Measurements from ENCODE around the gene RORB.

RORB gene

DNA sequence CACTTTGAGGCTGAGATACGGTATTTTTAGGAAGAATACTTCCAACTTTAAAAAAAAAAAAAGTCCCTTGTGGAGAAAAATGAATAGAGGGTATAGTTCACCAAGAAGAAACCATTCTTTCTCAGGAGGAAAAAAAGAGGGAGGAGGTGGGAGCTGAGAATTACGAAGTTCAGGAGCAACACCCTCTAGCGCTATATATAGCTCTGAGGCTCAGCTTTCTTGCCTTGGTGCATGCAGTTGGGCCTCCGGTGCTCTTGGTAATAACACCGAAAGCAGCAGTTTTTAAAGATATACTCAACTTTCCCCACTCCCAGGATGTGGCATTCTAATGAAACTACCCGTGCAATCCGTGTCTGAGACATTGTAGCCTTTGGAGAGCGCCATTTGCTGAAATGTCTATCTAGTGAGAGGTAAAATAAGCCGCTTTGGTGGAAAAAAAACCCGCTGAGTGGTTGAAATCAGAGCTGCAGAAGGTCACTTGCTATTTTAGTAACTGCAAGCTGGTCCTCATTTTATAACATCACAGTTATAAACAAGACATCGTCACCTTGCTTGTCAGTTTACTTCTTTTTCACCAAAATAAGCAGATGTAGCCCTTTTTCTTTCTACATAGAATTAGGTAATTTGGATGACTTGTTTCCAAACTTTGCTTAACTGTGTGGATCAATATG is 156.4 kb downstream of the RORB start:
- no peak for DNase-seq (ENCODE audit: low spot score)
- TF ChIP-seq, protein P1, sequence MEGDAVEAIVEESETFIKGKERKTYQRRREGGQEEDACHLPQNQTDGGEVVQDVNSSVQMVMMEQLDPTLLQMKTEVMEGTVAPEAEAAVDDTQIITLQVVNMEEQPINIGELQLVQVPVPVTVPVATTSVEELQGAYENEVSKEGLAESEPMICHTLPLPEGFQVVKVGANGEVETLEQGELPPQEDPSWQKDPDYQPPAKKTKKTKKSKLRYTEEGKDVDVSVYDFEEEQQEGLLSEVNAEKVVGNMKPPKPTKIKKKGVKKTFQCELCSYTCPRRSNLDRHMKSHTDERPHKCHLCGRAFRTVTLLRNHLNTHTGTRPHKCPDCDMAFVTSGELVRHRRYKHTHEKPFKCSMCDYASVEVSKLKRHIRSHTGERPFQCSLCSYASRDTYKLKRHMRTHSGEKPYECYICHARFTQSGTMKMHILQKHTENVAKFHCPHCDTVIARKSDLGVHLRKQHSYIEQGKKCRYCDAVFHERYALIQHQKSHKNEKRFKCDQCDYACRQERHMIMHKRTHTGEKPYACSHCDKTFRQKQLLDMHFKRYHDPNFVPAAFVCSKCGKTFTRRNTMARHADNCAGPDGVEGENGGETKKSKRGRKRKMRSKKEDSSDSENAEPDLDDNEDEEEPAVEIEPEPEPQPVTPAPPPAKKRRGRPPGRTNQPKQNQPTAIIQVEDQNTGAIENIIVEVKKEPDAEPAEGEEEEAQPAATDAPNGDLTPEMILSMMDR (IDR thresholded peaks at IDR 0.05) = no peak
- no peak overlapping the region for H3K4me3 ChIP-seq
- H3K27ac ChIP-seq = no peak overlapping the region

DNA sequence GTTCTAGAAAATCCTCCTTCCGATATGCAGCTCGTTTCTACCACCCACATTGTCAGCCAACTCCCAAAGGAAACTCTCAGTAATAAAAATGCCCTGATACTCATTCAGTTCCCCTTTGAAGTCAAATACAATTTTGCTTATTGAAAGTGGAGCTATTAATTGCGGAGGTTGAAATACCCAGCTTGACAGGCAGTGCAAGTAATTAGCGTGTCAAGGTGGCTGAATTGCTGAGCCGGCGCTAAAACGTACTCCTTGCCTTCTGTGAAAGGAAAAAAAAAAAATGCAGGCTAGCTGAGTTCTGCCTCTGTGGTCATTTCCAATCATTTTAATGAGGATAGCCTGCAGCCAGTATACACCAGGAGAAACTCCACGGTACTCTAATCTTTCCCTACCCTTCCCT is 165.5 kb downstream of the RORB start:
- no peak for DNase-seq (ENCODE audit: low spot score)
- no peak overlapping the region for H3K27ac ChIP-seq

DNA sequence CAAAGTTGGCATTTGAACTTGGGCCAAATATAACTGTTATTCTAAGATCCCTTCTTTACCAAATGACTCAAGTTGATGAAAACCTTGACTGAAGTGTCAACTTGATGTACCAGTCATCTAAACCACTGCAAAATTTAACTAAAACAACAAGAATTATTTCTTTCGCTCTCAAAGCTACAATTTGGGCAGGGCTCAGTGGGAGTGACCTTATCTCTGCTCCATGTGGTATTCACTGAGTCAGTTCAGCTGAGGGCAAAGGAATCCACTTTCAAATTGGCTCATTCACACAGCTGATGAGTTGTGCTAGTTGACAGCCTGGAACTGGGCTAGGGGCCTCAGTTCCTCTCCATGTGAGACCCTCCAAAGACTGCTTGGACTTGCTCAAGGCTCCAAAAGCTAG is 166.3 kb downstream of the RORB start:
- TF ChIP-seq, protein P1 (IDR thresholded peaks at IDR 0.05) = no peak
- no peak for DNase-seq (ENCODE audit: low spot score)
- no peak overlapping the region for H3K27ac ChIP-seq
- no peak overlapping the region for H3K4me3 ChIP-seq

More for the DNA sequence above, 165.5 kb downstream of the RORB start:
- H3K4me3 ChIP-seq = no peak overlapping the region
- TF ChIP-seq, protein P1 (IDR thresholded peaks at IDR 0.05) = no peak

DNA sequence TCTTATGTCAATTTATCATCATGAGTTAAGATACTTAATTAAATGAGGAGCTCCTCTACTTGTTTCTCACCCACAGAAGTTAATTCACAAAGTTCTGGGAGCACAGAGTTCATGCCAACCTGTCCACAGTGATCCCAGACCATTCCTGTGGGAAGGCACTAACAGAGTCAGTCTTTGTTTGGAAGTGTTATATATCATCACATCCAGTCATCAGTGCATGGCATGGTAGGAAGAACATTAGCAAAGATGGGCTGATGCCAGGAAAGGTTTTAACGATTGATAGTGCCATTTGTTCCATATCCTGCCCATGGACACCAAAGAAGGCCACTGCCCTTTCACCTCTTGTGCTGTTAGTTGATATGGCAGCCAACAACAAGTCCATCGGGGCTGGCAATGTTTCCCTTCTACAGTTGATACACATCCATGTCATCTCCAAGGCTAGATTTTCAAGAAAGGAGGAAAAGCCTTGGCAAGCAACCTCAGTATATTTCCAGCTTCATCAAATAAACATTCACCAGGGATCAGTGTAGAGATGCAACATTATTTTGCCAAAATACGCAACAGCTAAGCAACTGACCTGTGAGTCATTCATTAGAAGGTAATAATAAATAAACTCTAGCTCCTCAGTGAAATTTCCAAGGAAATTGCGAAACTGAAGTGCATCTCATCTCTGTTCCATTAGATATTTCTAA is 169.6 kb downstream of the RORB start:
- H3K27ac ChIP-seq = no peak overlapping the region
- no peak overlapping the region for H3K4me3 ChIP-seq
- TF ChIP-seq, protein P1 (IDR thresholded peaks at IDR 0.05) = no peak
- no peak for DNase-seq (ENCODE audit: low spot score)

DNA sequence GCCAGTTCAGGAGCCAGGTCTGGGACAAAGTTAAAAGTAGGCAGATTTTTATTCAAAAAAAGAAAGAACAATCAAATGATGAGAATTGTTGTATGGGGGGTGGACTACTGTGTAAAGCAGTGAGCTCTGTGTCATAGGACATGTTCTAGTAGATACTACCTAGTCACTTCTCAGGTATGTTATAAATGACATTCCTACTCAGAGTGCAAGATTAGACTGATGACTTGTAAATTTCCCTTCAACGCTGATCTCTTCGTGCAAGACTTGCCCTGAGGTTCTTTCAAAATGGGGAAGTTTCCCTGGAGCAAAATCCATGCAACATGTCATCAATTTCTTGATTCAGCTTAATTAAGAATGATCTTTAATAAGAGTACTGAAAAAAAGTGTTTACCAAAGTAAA is 175.1 kb downstream of the RORB start:
- TF ChIP-seq, protein P1 (IDR thresholded peaks at IDR 0.05) = no peak
- no peak overlapping the region for H3K4me3 ChIP-seq
- H3K27ac ChIP-seq = no peak overlapping the region
- DNase-seq (ENCODE audit: low spot score) = no peak

DNA sequence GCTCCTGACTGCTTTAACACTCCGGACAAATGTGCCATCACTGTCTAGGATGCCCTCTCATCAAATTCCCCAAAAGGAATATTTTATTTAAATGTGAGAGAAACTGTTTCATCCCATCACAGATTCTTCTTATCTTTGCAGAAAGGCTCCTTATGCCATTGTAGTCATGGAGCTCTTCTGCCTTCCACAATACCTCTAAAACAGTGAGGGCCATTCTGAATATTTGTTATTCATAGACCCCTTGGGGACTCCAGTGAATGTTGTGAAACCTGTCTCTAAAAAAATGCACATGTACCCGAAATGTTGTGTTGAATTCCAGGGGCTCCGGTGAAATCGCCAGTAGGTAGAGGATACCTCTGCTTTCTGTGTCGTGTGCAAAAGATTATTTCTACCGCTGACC is 176.9 kb downstream of the RORB start:
- no peak overlapping the region for H3K4me3 ChIP-seq
- no peak for DNase-seq (ENCODE audit: low spot score)
- TF ChIP-seq, protein P1 (IDR thresholded peaks at IDR 0.05) = no peak
- no peak overlapping the region for H3K27ac ChIP-seq

DNA sequence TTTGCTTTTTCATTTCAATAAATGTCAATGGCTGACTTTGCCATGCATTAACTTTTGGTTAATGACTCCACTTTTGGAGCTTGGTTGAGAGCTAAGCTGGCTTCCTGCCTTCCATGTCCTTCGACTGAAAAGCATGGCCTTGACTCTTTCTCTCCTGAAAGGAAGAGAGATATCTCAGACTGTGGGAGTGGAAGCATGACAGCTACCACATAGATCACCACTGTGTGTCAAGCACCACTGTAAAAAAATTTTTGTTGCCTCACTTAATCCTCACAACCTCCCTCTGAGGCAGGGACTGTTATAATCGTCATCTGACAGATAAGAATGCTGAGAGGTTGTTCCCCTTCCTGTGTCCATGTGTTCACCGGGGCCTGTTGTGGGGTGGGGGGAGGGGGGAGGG is 184.8 kb downstream of the RORB start:
- H3K4me3 ChIP-seq = no peak overlapping the region
- H3K27ac ChIP-seq = no peak overlapping the region
- TF ChIP-seq, protein P1 (IDR thresholded peaks at IDR 0.05) = no peak
- no peak for DNase-seq (ENCODE audit: low spot score)

All from coronary artery (tissue), 2 donors.